Liver (tissue), 9 donors: ENCODE data around the gene LDB3. TPM values are rescaled to one million over a fixed set of nuclear protein-coding genes. Genes with fewer than 3 reads are reported as not detected.

ENCODE experiments used
- DNase-seq: peaks from one replicate; pipeline ENCODE4 v3.0.0-alpha.2; 2017; ENCODE audit warnings: low spot score
- H3K27ac ChIP-seq, 2 donors: one replicate each; pipeline ENCODE4 v1.7.0; 2013; ENCODE audit warnings: inconsistent platforms in 2 of 2, low read length in 2 of 2, control low read depth in 1 of 2, low read depth in 1 of 2, mild to moderate bottlenecking in 1 of 2
- H3K27me3 ChIP-seq, 4 donors: one replicate each; pipeline versions ENCODE4 v1.6.1 to v1.7.0; 2013; ENCODE audit warnings: low read length in 3 of 4, inconsistent platforms in 1 of 4, mild to moderate bottlenecking in 1 of 4, moderate library complexity in 1 of 4; ENCODE audit not compliant: control insufficient read depth in 4 of 4, insufficient read depth in 4 of 4
- H3K36me3 ChIP-seq, 4 donors: one replicate each; pipeline versions ENCODE4 v1.6.1 to v1.7.0; 2013; ENCODE audit warnings: low read length in 3 of 4, mild to moderate bottlenecking in 3 of 4, low read depth in 1 of 4, moderate library complexity in 1 of 4; ENCODE audit not compliant: control insufficient read depth in 4 of 4, insufficient read depth in 3 of 4
- H3K4me1 ChIP-seq, 4 donors: one replicate each; pipeline versions ENCODE4 v1.6.1 to v1.7.0; 2013; ENCODE audit warnings: low read length in 3 of 4, mild to moderate bottlenecking in 3 of 4, moderate library complexity in 1 of 4; ENCODE audit not compliant: control insufficient read depth in 4 of 4, insufficient read depth in 4 of 4
- H3K4me3 ChIP-seq, 3 donors: one replicate each; pipeline versions ENCODE4 v1.6.1 to v1.7.0; 2013; ENCODE audit warnings: low read length in 3 of 3, control low read depth in 1 of 3, low read depth in 1 of 3, mild to moderate bottlenecking in 1 of 3
- H3K9ac ChIP-seq, 2 donors: one replicate each; pipeline ENCODE4 v1.7.0; 2013; ENCODE audit warnings: low read length in 2 of 2, mild to moderate bottlenecking in 2 of 2, moderate library complexity in 2 of 2, control low read depth in 1 of 2, low read depth in 1 of 2
- H3K9me3 ChIP-seq, 4 donors: one replicate each; pipeline versions ENCODE4 v1.6.1 to v1.7.0; 2013; ENCODE audit warnings: low read length in 3 of 4; ENCODE audit not compliant: control insufficient read depth in 4 of 4
- ATF3 ChIP-seq: IDR thresholded peaks from 2 replicates; pipeline ENCODE4 v1.6.1; 2016; ENCODE audit warnings: antibody characterized with exemption
- CTCF ChIP-seq: fragments of 150-350 bp; IDR thresholded peaks from 2 replicates; pipeline ENCODE4 v1.5.1; 2017; ENCODE audit warnings: improper control_type of control experiment, low read depth, low read length; ENCODE audit not compliant: missing input control
- EGR1 ChIP-seq, 2 donors: IDR thresholded peaks; 2 replicates each; pipeline ENCODE4 v1.6.1; 2016 to 2018; ENCODE audit warnings: antibody characterized with exemption in 2 of 2, low read depth in 2 of 2
- FOXA2 ChIP-seq: IDR thresholded peaks from 2 replicates; pipeline ENCODE4 v1.6.1; 2016; ENCODE audit warnings: antibody characterized with exemption
- GABPA ChIP-seq, 2 donors: IDR thresholded peaks in 1 of 2; conservative IDR thresholded peaks in 1 of 2; 2 replicates each; pipeline ENCODE4 v1.6.1; 2016; ENCODE audit warnings: antibody characterized with exemption in 2 of 2, mild to moderate bottlenecking in 1 of 2, moderate library complexity in 1 of 2
- HNF4A ChIP-seq, 2 donors: conservative IDR thresholded peaks; 2 replicates each; pipeline ENCODE4 v1.6.1; 2016; ENCODE audit warnings: antibody characterized with exemption in 2 of 2, mild to moderate bottlenecking in 2 of 2
- HNF4G ChIP-seq: IDR thresholded peaks from 2 replicates; pipeline ENCODE4 v1.6.1; 2016; ENCODE audit warnings: antibody characterized with exemption
- JUND ChIP-seq, 2 donors: IDR thresholded peaks; 2 replicates each; pipeline ENCODE4 v1.6.1; 2016; ENCODE audit warnings: antibody characterized with exemption in 2 of 2
- MAX ChIP-seq: IDR thresholded peaks from 2 replicates; pipeline ENCODE4 v1.6.1; 2016; ENCODE audit warnings: antibody characterized with exemption
- RAD21 ChIP-seq, 2 donors: IDR thresholded peaks; 2 replicates each; pipeline ENCODE4 v1.6.1; 2016; ENCODE audit warnings: antibody characterized with exemption in 2 of 2, mild to moderate bottlenecking in 2 of 2
- REST ChIP-seq: IDR thresholded peaks from 2 replicates; pipeline ENCODE4 v1.6.1; 2016; ENCODE audit warnings: antibody characterized with exemption, mild to moderate bottlenecking
- RXRA ChIP-seq, 2 donors: IDR thresholded peaks; 2 replicates each; pipeline ENCODE4 v1.6.1; 2017 to 2018; ENCODE audit warnings: antibody characterized with exemption in 2 of 2, mild to moderate bottlenecking in 1 of 2
- SP1 ChIP-seq: IDR thresholded peaks from 2 replicates; pipeline ENCODE4 v1.6.1; 2018; ENCODE audit warnings: antibody characterized with exemption, mild to moderate bottlenecking
- TAF1 ChIP-seq: conservative IDR thresholded peaks from 2 replicates; pipeline ENCODE4 v1.6.1; 2016; ENCODE audit warnings: antibody characterized with exemption, mild to moderate bottlenecking
- YY1 ChIP-seq: IDR thresholded peaks from 2 replicates; pipeline ENCODE4 v1.6.1; 2016; ENCODE audit warnings: antibody characterized with exemption, mild to moderate bottlenecking
- WGBS: extraction: QIAGEN DNeasy Blood & Tissue Kit; methylation state at CpG from one replicate; pipeline ENCODE4 v1.1.7; 2013; 5-methylcytosine and 5-hydroxymethylcytosine counted together
- polyA plus RNA-seq, 2 donors: library from polyadenylated mRNA; stranded (reverse) in 1 of 2; unstranded in 1 of 2; fragments of 200-250 nt in 1 of 2; fragments of >200 nt in 1 of 2; fragmentation: Nextera tagmentation in 1 of 2; extraction: Ambion mirVana in 1 of 2; gene quantifications; one replicate each; pipeline versions ENCODE4 v1.2.1 to v1.2.3, GENCODE V29; 2013 to 2015
- total RNA-seq, 2 donors: library from RNA; depleted of rRNA; stranded (reverse); fragments of >200 nt; gene quantifications; one replicate each; pipeline ENCODE4 v1.2.3, GENCODE V29; 2014
- donor health status: healthy.
- donor health status: healthy.
- donor health status: healthy.
- donor health status: healthy.
- donor health status: healthy.

Gene LDB3
- total and polyA plus RNA-seq, 4 donors = 0.09 to 0.42 (median 0.15) TPM; not detected in 1

GRCh38 chr10:86646532-86646931 is 21.8 kb upstream of the LDB3 start:
- no peak overlapping the region for H3K4me3 ChIP-seq
- H3K27me3 ChIP-seq = no peaks in the 10 kb centered on the region
- no peaks in the 10 kb centered on the region for H3K9me3 ChIP-seq
- no peak overlapping the region for H3K27ac ChIP-seq
- TF ChIP-seq FOXA2 (no peak), MAX (no peak), HNF4G (no peak), RAD21 (IDR thresholded peaks at IDR 0.05) (no peak), CTCF (no peak), GABPA (IDR thresholded peaks at IDR 0.05 in 1 of 2, conservative IDR thresholded peaks at IDR 0.05 in 1 of 2) (no peak), RXRA (IDR thresholded peaks at IDR 0.05) (no peak), EGR1 (IDR thresholded peaks at IDR 0.05; ENCODE audit: low read depth in 2 of 2) (no peak), SP1 (no peak), REST (no peak), HNF4A (conservative IDR thresholded peaks at IDR 0.05) (no peak), JUND (IDR thresholded peaks at IDR 0.05) (no peak), ATF3 (no peak), TAF1 (no peak)
- H3K36me3 ChIP-seq = no peaks in the 10 kb centered on the region
- no peak overlapping the region for H3K9ac ChIP-seq
- WGBS = 95% methylated on average over 5 of the region's 5 CpGs
- no peak for DNase-seq
- H3K4me1 ChIP-seq = peaks cover 0 to 3% (median 0%) of the 10 kb centered on the region in 4 donors

GRCh38 chr10:86646933-86647332 is 21.4 kb upstream of the LDB3 start:
- H3K4me3 ChIP-seq = no peak overlapping the region
- H3K27me3 ChIP-seq = no peaks in the 10 kb centered on the region
- no peaks in the 10 kb centered on the region for H3K36me3 ChIP-seq
- WGBS = 84% methylated on average over 6 of the region's 6 CpGs
- no peak overlapping the region for H3K9ac ChIP-seq
- H3K4me1 ChIP-seq = peaks cover 0 to 3% (median 0%) of the 10 kb centered on the region in 4 donors
- DNase-seq = no peak
- H3K9me3 ChIP-seq = no peaks in the 10 kb centered on the region
- H3K27ac ChIP-seq = no peak overlapping the region
- TF ChIP-seq SP1 (no peak), TAF1 (no peak), RXRA (IDR thresholded peaks at IDR 0.05) (no peak), GABPA (IDR thresholded peaks at IDR 0.05 in 1 of 2, conservative IDR thresholded peaks at IDR 0.05 in 1 of 2) (no peak), RAD21 (IDR thresholded peaks at IDR 0.05) (no peak), ATF3 (no peak), YY1 (no peak), JUND (IDR thresholded peaks at IDR 0.05) (no peak)
